Neuron (in vitro differentiated cells): ENCODE results near the gene TPST2.

Source experiments
- H2AFZ ChIP-seq: one replicate; pipeline ENCODE4 v1.6.1; 2013; ENCODE audit warnings: low read depth, mild to moderate bottlenecking, inconsistent platforms, low read length, moderate library complexity
- H3K27me3 ChIP-seq: one replicate; pipeline ENCODE4 v1.6.1; 2013; ENCODE audit warnings: low read length; ENCODE audit not compliant: insufficient read depth
- H3K36me3 ChIP-seq: one replicate; pipeline ENCODE4 v1.6.1; 2013; ENCODE audit warnings: low read length; ENCODE audit not compliant: insufficient read depth
- H3K4me1 ChIP-seq: one replicate; pipeline ENCODE4 v1.6.1; 2013; ENCODE audit warnings: low read length; ENCODE audit not compliant: insufficient read depth
- H3K4me3 ChIP-seq: 2 replicates; pipeline ENCODE4 v1.5.1; 2013; ENCODE audit warnings: mild to moderate bottlenecking, low read length, moderate library complexity
- H3K9me3 ChIP-seq: one replicate; pipeline ENCODE4 v1.6.1; 2013; ENCODE audit warnings: low read length

Gene TPST2

GRCh38 chr22:26566994-26567393 is 22.9 kb downstream of the TPST2 start:
- H3K27me3 ChIP-seq: no peaks in the 10 kb centered on the region
- no peak overlapping the region for H3K4me3 ChIP-seq
- no peaks in the 10 kb centered on the region for H3K9me3 ChIP-seq
- peaks cover 41% of the 10 kb centered on the region for H3K4me1 ChIP-seq
- H3K36me3 ChIP-seq: no peaks in the 10 kb centered on the region
- H2AFZ ChIP-seq: no peak overlapping the region

- Histone ChIP-seq H3K4me3 (no peak overlapping the region), H3K36me3 (no peaks in the 10 kb centered on the region), H3K27me3 (no peaks in the 10 kb centered on the region), H3K9me3 (no peaks in the 10 kb centered on the region), H2AFZ (no peak overlapping the region), H3K4me1 (peaks cover 32% of the 10 kb centered on the region)
Observed at GRCh38 chr22:26565889-26566288, 24.0 kb downstream of the TPST2 start.

GRCh38 chr22:26565181-26565580 is 24.8 kb downstream of the TPST2 start:
- Histone ChIP-seq H3K27me3 (no peaks in the 10 kb centered on the region), H3K36me3 (no peaks in the 10 kb centered on the region), H3K4me3 (no peak overlapping the region), H2AFZ (no peak overlapping the region), H3K9me3 (no peaks in the 10 kb centered on the region), H3K4me1 (peaks cover 25% of the 10 kb centered on the region)

GRCh38 chr22:26564672-26565071 is 25.3 kb downstream of the TPST2 start:
- peaks cover 22% of the 10 kb centered on the region for H3K4me1 ChIP-seq
- H3K27me3 ChIP-seq: no peaks in the 10 kb centered on the region
- H3K9me3 ChIP-seq: no peaks in the 10 kb centered on the region
- no peak overlapping the region for H3K4me3 ChIP-seq
- no peaks in the 10 kb centered on the region for H3K36me3 ChIP-seq
- no peak overlapping the region for H2AFZ ChIP-seq

- no peaks in the 10 kb centered on the region for H3K36me3 ChIP-seq
- no peak overlapping the region for H2AFZ ChIP-seq
- H3K27me3 ChIP-seq: no peaks in the 10 kb centered on the region
- H3K4me3 ChIP-seq: no peak overlapping the region
- no peaks in the 10 kb centered on the region for H3K9me3 ChIP-seq
- peaks cover 22% of the 10 kb centered on the region for H3K4me1 ChIP-seq
Observed at GRCh38 chr22:26564181-26564580, 25.8 kb downstream of the TPST2 start.

GRCh38 chr22:26563022-26563421 is 26.9 kb downstream of the TPST2 start:
- Histone ChIP-seq H2AFZ (no peak overlapping the region), H3K4me1 (peaks cover 22% of the 10 kb centered on the region), H3K27me3 (no peaks in the 10 kb centered on the region), H3K4me3 (no peak overlapping the region), H3K9me3 (no peaks in the 10 kb centered on the region), H3K36me3 (no peaks in the 10 kb centered on the region)

- no peaks in the 10 kb centered on the region for H3K36me3 ChIP-seq
- no peak overlapping the region for H3K4me3 ChIP-seq
- H3K27me3 ChIP-seq: no peaks in the 10 kb centered on the region
- H3K9me3 ChIP-seq: no peaks in the 10 kb centered on the region
- no peak overlapping the region for H2AFZ ChIP-seq
- peaks cover 11% of the 10 kb centered on the region for H3K4me1 ChIP-seq
Observed at GRCh38 chr22:26561756-26562417, 28.0 kb downstream of the TPST2 start.

- no peaks in the 10 kb centered on the region for H3K36me3 ChIP-seq
- no peak overlapping the region for H2AFZ ChIP-seq
- peaks cover 12% of the 10 kb centered on the region for H3K4me1 ChIP-seq
- H3K4me3 ChIP-seq: no peak overlapping the region
- no peaks in the 10 kb centered on the region for H3K27me3 ChIP-seq
- no peaks in the 10 kb centered on the region for H3K9me3 ChIP-seq
Observed at GRCh38 chr22:26559961-26560575, 29.9 kb downstream of the TPST2 start.

- no peaks in the 10 kb centered on the region for H3K27me3 ChIP-seq
- H3K36me3 ChIP-seq: no peaks in the 10 kb centered on the region
Observed at GRCh38 chr22:26558248-26558895, 31.6 kb downstream of the TPST2 start.

GRCh38 chr22:26556904-26557303 is 33.0 kb downstream of the TPST2 start:
- no peak overlapping the region for H3K4me3 ChIP-seq
- H3K27me3 ChIP-seq: no peaks in the 10 kb centered on the region
- H3K9me3 ChIP-seq: no peaks in the 10 kb centered on the region
- H2AFZ ChIP-seq: no peak overlapping the region
- H3K4me1 ChIP-seq: peaks cover 20% of the 10 kb centered on the region
- no peaks in the 10 kb centered on the region for H3K36me3 ChIP-seq

More at GRCh38 chr22:26558248-26558895, 31.6 kb downstream of the TPST2 start:
- no peak overlapping the region for H2AFZ ChIP-seq
- peaks cover 16% of the 10 kb centered on the region for H3K4me1 ChIP-seq
- no peaks in the 10 kb centered on the region for H3K9me3 ChIP-seq
- no peak overlapping the region for H3K4me3 ChIP-seq

- no peak overlapping the region for H3K4me3 ChIP-seq
- no peaks in the 10 kb centered on the region for H3K27me3 ChIP-seq
- H3K4me1 ChIP-seq: peaks cover 25% of the 10 kb centered on the region
- H2AFZ ChIP-seq: no peak overlapping the region
- no peaks in the 10 kb centered on the region for H3K9me3 ChIP-seq
- H3K36me3 ChIP-seq: no peaks in the 10 kb centered on the region
Observed at GRCh38 chr22:26555478-26555877, 34.5 kb downstream of the TPST2 start.

GRCh38 chr22:26554956-26555355 is 35.0 kb downstream of the TPST2 start:
- Histone ChIP-seq H3K9me3 (no peaks in the 10 kb centered on the region), H3K4me1 (peaks cover 28% of the 10 kb centered on the region), H3K36me3 (no peaks in the 10 kb centered on the region), H2AFZ (no peak overlapping the region), H3K27me3 (no peaks in the 10 kb centered on the region), H3K4me3 (no peak overlapping the region)

- H3K9me3 ChIP-seq: no peaks in the 10 kb centered on the region
- peaks cover 21% of the 10 kb centered on the region for H3K4me1 ChIP-seq
- H3K4me3 ChIP-seq: no peak overlapping the region
- no peaks in the 10 kb centered on the region for H3K27me3 ChIP-seq
- no peaks in the 10 kb centered on the region for H3K36me3 ChIP-seq
- H2AFZ ChIP-seq: no peak overlapping the region
Observed at GRCh38 chr22:26553056-26553752, 36.7 kb downstream of the TPST2 start.
